Left ventricle myocardium inferior (tissue), 1 donor: ENCODE results near the gene SUFU. TPM values are rescaled to one million over a fixed set of nuclear protein-coding genes. Genes with fewer than 3 reads are reported as not detected.

Experiments used
- DNase-seq: peaks from one replicate; pipeline ENCODE4 v3.0.0-alpha.2; 2020
- H3K27ac ChIP-seq: fragments of 200-600 bp; replicated peaks from 2 replicates; pipeline ENCODE4 v1.8.0; 2021
- H3K27me3 ChIP-seq: fragments of 200-600 bp; 2 replicates; pipeline ENCODE4 v1.8.0; 2021; ENCODE audit warnings: low read depth
- H3K36me3 ChIP-seq: fragments of 200-600 bp; 2 replicates; pipeline ENCODE4 v1.8.0; 2021
- H3K4me1 ChIP-seq: fragments of 200-600 bp; 2 replicates; pipeline ENCODE4 v1.8.0; 2021
- H3K4me3 ChIP-seq: fragments of 200-600 bp; 2 replicates; pipeline ENCODE4 v1.8.0; 2021; ENCODE audit warnings: mild to moderate bottlenecking, moderate library complexity
- H3K9me3 ChIP-seq: fragments of 200-600 bp; replicated peaks from 2 replicates; pipeline ENCODE4 v1.8.0; 2021
- CTCF ChIP-seq: fragments of 200-600 bp; IDR thresholded peaks from 2 replicates; pipeline ENCODE4 v1.8.0; 2021; ENCODE audit warnings: antibody characterized with exemption, mild to moderate bottlenecking, borderline replicate concordance
- intact Hi-C: fragments of 100-400 bp; cut with micrococcal nuclease; formaldehyde crosslinking; loops from one replicate; pipeline ENCODE4 v1.11.0; 2022
- total RNA-seq: library from RNA; stranded (reverse); fragmentation: NEBNext Ultra II Directional; extraction: Animal tissue kit (Norgen Biotek cat#: 25700); gene quantifications from one replicate; pipeline ENCODE4 v1.2.1, GENCODE V29; 2021
- donor health status: DM: no; HTN: yes; CAD: no; lungs with severe emphysema.

Gene SUFU
- total RNA-seq, 1 donor from 2014 or later = 7.9 TPM

- no peak overlapping the region for H3K27ac ChIP-seq
- no peak overlapping the region for H3K4me3 ChIP-seq
- H3K4me1 ChIP-seq = peaks cover 10% of the 10 kb centered on the region
- DNase-seq = no peak
- intact Hi-C loops = no loop called here
- no peaks in the 10 kb centered on the region for H3K9me3 ChIP-seq
- no peaks in the 10 kb centered on the region for H3K36me3 ChIP-seq
- H3K27me3 ChIP-seq = no peaks in the 10 kb centered on the region
- no peak for TF ChIP-seq CTCF
These were observed 35.0 kb downstream of the SUFU start for GRCh38 chr10:102538811-102539210.

GRCh38 chr10:102540023-102540422, 36.3 kb downstream of the SUFU start:
- Histone ChIP-seq H3K27ac (no peak overlapping the region), H3K9me3 (no peaks in the 10 kb centered on the region), H3K4me1 (peaks cover 10% of the 10 kb centered on the region), H3K36me3 (no peaks in the 10 kb centered on the region), H3K27me3 (no peaks in the 10 kb centered on the region), H3K4me3 (no peak overlapping the region)
- intact Hi-C loops = no loop called here
- peak; percentile 41 for TF ChIP-seq CTCF
- DNase-seq = no peak

GRCh38 chr10:102542800-102543418, 39.1 kb downstream of the SUFU start:
- H3K27me3 ChIP-seq = no peaks in the 10 kb centered on the region
- TF ChIP-seq CTCF = no peak
- no peak overlapping the region for H3K27ac ChIP-seq
- peaks cover 12% of the 10 kb centered on the region for H3K4me1 ChIP-seq
- H3K4me3 ChIP-seq = no peak overlapping the region
- no peak for DNase-seq
- intact Hi-C loops = no loop called here
- no peaks in the 10 kb centered on the region for H3K36me3 ChIP-seq
- no peaks in the 10 kb centered on the region for H3K9me3 ChIP-seq

- Histone ChIP-seq H3K9me3 (no peaks in the 10 kb centered on the region), H3K27me3 (no peaks in the 10 kb centered on the region), H3K4me1 (peaks cover 12% of the 10 kb centered on the region), H3K27ac (no peak overlapping the region), H3K4me3 (no peak overlapping the region), H3K36me3 (peaks cover 9% of the 10 kb centered on the region)
- no peak for TF ChIP-seq CTCF
- DNase-seq = no peak
- intact Hi-C loops = no loop called here
These were observed 41.6 kb downstream of the SUFU start for GRCh38 chr10:102545265-102545871.

GRCh38 chr10:102545997-102546396, 42.2 kb downstream of the SUFU start:
- DNase-seq = no peak
- intact Hi-C loops = no loop called here
- Histone ChIP-seq H3K4me3 (no peak overlapping the region), H3K36me3 (peaks cover 15% of the 10 kb centered on the region), H3K4me1 (peaks cover 12% of the 10 kb centered on the region), H3K9me3 (no peaks in the 10 kb centered on the region), H3K27me3 (no peaks in the 10 kb centered on the region), H3K27ac (no peak overlapping the region)
- no peak for TF ChIP-seq CTCF
